GM11168 (cell line): ENCODE measurements around the gene ETS2.

Experiments
- in situ Hi-C: fragments of 300-500 bp; cut with MboI; formaldehyde crosslinking; loops from one replicate; pipeline ENCODE4 v1.12.0; 2022; ENCODE audit warnings: low sequenced_read_pairs; ENCODE audit not compliant: unreplicated experiment

The ETS2 gene

DNA sequence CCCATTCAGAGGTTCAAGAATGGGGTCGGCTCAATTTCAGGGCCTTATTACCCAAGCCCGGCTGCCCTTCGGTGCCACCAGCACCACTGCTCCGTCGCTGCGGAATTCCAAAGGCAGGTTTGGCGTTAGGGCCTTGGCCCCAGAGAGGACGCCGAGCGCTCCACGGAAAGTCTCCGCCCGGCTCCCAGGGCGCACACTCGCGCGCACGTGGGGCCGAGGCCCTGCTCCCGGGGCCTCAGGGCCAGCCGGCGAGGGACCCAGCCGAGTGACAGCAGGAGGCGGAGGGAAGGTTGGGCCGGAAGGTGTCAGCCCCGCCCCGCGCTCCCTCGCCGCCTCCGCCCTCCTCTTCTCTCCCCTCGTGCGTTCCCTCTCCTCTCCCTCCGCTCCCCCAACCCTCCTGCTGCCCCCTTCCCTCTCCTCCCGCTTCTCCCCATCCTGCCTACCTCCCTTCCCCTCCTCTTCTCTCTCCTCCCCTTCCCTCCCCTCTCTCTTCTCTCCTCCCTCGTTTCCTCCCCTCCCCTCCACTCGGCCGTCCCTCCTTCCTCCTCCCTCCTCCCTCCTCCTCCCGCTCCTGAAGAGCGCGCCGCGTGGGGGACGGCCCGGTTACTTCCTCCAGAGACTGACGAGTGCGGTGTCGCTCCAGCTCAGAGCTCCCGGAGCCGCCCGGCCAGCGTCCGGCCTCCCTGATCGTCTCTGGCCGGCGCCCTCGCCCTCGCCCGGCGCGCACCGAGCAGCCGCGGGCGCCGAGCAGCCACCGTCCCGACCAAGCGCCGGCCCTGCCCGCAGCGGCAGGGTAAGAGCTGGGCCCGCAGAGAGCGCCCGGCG is at the start of gene ETS2:
TSS of gene ETS2 (plus strand) at position 602 of the 825 bp plus-strand sequence. CDS start 4,106 bp downstream, outside the sequence.
- in situ Hi-C loops: no loop called here

DNA sequence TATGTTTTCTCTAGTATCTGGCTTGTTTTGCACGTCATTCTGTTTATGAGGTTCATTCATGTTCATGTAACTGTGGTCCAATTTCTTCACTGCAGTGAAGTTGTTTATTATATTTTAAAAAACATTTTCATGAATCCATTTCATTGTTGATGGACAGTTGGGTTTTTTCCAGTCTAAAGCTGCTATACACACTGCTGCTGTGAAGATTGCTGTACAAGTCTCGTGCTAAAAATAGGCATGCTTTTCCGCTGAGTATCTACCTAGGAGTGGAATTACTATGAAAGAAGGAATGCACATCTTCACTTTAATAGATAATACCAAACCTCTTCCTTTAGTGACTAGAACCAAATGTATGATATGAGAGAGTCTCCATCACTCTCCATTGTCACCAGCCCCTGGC is 49.0 kb upstream of the ETS2 start:
- in situ Hi-C loops: no loop called here

DNA sequence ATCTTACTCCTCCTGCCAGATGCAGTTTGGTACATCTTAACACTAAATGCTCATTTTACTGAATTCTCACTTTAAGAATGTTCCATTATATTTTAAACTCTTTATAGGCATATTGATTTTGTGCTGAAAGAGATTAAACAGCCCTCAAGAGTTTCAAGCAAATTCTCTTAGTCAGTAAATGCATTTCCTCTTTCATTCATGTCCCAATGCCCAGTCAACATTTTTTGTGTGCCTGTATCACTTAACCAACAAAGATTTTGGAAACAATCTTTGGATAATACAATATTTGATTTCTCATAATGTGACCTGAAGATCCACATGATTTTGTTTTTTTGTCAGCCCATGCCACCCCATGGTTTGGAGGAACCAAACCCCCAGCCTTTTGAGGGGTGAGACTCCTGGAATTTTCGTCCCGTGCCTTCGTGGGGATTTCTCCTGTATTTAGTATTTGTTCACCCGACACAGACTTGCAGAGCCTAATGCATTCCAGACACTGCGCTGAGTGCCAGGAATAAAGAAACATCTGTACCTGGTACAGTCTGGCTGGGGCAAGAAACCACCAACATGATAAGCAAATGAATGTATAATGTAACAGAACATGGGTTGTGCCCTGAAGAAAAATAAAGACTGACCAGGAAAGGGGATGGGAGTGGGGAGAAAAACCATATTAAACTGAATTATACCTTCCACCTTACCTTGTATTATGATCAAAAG is 47.1 kb upstream of the ETS2 start:
- in situ Hi-C loops: no loop called here

DNA sequence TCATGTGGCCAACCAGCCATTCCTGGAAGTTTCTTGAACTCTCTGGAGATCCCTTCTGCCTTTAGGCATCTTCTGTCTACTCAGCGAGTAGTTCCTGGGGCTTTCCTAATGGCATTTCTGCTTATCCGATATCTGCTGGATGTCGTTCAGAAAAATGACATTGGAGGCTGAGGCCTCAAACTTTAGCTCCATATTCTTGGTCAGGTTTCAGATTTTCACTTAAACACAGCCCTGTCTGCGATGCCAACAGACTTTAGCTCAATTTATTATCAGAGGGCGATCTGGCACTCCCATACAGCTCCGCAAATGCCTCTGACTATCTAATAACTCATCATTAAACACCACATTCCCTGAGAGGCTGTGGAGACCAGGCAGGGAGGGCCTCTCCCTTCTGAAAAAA is 46.3 kb upstream of the ETS2 start:
- in situ Hi-C loops: no loop called here

DNA sequence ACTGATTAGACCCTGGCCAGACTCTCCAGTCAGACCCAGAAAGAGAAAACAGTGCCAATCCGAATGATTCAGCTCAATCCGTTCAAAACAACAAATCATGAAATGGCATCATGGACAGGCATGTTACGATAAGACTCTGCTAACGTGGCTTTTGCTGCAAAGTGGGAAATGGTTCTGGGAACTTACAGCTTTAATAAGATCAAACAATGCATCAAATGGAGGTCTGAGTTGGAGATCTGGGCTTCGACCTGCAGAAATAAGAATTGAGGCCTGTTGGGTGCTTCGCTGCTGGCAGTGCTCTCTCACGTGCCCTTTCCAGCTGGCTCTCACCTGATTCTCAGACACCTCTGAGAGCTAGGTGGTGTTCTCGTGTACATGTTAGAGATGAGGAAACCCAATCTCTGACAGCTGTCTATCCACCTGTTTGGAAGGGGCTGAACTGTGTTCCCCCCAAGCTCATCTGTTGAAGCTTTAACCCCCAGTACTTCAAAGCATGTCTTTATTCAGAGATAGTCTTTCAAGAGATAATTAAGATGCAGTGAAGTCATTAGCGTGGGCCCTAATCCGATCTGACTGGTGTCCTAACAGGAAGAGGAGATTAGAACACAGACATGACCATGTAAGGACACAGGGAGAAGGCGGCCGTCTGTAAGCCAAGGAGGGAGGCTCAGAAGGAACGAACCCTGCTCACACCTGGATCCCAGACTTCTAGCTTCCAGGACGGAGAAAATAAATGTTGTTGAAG is 45.5 kb upstream of the ETS2 start:
- in situ Hi-C loops: no loop called here

DNA sequence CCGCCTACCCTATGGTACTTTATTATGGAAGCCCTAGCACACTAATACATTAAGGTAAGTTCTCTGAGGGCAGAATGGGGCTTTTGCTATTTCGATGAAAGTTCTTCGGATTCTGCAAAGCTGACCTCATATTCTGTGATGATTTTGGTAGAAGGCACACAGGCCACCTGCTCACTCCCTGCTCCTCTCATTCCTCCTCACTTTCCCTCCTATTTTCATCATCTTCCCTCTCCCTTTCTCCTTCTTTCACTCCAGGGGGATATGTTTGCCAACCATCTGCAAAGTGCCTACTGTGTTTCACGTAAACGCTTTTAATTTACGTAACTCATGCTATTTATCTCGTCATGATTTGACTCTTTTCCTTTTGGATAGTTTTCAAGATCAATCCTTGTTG is 45.0 kb upstream of the ETS2 start:
- in situ Hi-C loops: no loop called here

DNA sequence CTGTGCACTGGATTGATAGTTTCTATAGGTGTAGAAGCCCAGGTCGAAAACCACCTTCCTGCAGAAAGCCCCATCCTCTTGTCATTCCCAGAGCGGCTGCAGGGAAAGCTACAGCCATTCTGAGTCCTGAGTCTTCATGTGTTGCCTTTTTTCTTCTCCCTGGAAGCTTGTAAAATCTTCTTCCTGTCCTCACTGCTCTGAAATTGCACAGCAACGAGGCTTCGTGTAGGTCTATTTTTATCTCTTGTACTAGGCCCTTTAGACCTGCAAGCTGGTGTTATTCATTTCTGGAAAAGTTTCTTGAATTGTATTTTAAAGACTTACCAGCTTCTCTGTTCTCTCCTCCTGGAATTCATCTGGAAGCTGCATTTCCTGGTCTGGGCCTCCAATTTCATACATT is 44.2 kb upstream of the ETS2 start:
- in situ Hi-C loops: no loop called here

DNA sequence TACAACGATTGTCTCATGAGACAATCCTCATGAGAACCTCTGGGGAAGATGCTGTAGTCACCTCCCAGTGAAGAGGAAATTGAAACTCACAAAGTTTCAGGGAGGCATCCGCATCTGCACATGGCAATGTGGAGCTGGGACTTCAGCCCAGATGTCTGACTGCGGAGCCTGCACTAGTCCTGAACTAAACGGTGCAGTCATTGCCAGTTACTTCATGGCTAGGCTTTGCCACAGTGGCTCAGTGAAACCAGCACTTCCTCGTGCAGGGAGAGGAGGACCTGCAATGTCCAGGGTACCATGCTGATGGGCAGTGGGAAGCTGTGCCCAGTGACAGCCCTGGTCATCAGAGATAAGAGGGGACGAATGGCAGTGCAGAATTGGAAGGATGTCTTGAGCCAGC is 40.7 kb upstream of the ETS2 start:
- in situ Hi-C loops: no loop called here

DNA sequence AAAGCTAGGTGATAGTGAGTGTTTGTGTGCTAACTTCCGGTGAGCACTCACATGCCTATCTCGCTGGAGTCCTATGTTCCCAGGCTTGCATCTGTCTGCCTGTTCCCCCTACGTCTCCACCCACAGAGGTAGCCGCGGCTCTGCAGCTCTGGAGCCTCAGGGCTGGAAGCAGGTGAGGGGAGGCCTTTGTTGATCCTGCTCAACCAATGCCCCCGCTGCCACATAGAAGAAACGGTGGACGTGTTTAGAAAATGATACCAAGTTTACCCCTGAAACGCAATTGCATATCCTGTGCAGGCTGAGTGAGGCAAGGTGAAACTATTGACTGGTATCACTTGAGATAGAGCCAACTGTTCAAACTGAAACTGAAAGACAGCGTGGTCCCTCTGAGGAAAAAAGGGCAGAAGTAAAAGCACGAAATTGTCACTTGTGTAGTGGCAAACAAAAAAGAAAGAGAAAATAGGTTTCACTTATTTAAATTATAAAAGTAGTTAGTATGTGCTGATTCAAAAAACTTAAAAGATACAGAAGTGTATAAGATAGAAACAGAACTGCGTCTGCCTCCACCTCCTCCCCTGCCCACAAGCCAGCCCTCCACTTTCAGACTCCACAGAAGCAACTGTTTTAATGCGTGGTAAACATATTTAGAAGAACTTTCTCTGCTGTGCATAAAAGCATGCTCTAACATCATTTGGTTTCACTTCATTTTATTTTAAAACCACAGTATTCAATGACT is 38.6 kb upstream of the ETS2 start:
- in situ Hi-C loops: no loop called here

DNA sequence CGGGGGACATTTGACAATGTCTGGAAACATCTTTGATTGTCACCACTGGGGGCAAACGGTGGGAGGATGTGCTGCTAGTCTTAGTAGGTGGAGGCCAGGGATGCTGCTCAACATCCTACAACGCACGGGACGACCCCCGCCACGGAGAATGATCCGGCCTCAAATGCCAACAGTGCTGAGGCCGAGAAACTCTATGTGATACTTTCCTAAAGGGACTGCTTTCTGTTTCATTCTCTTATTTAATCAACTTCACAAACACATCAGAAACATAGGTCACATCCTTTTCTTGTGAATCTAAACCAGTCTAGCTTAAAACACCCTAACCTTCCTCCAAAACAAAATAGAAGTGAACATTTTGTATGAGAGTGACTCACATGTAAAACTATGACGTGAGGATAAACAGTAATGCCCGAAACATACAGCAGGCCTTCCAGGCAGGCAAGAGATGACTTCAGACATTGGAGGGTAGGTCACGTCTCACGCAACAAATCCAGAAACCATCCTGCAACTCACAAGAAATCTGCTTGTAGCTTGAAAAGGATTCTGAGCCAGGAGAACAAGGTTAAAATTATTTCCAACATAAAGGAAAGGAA is 37.2 kb upstream of the ETS2 start:
- in situ Hi-C loops: no loop called here

DNA sequence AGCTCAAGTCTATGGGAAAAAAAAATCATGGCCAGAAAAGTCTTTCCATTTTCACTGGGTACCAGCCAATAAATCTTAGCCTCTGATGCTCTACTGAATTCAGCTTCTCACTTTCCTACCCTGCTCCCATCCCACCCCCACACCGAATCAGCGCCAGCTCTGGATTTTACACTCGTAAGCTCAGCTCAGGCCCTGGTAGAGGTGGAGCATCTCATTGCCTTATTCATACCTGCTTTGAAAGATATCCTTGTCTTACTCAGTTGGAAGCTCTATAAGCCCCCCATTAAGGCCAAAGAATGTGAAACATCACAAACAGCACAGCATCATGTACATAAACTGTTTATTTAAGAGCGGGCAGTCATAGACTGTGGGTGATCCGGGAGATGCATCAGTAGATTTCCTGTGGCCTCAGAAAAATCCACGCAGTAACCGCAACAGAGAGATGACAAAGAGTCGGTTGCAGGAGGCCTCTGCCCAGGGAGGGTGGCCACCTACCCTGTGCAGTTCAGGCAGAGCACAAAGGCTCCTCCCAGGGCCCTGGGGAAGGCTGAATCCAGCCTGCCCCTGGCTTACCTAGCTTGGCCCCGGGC is 36.4 kb upstream of the ETS2 start:
- in situ Hi-C loops: no loop called here

DNA sequence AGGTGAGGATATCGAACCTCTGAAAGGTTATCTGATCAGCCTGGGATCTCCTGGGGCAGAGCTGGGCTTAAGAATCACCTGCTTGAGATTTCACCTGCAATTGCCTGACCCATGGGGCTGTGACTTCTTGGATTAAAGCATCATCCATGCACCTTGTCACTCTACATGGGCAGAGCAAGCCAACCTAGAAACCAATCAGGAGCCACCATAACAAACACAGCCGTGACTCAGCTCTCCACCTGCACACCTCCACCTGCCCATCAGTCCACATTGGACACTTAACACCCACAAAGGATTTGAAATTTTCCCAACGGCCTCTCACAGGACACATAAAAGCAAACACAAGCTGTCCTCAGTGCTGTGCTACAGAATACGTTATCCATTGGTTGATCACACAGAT is 35.1 kb upstream of the ETS2 start:
- in situ Hi-C loops: no loop called here

DNA sequence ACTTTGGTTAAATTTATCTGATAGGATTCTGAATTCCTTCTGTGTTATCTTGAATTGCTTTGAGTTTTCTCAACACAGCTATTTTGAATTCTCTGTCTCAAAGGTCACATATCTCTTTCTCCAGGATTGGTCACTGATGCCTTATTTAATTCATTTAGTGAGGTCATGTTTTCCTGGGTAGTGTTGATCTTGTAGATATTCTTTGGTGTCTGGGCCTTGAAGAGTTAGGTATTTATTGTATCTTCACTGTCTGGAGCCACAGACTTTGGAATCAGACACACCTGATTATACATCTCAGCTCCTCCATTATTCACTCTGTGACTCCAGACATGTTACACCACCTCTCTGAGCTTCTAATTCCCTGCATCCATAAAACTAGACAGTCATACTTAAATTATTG is 34.2 kb upstream of the ETS2 start:
- in situ Hi-C loops: no loop called here

DNA sequence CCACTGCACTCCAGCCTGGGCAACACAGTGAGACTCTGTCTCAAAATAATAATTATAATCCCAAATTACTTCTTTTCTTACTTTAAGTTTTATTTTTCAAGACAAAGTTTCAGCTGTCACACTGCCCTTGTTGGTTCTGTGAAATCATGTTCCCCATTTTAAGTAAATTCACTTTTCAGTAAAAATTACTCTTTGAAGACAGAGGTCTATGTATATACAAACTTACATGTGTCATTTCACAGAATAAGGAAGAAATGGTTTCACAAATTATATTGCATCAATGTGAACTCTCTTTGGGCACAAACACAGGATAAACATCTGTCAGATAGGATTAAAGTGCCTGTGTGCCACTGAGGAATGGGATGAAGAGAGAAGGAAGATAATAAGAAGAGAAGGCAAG is 33.1 kb upstream of the ETS2 start:
- in situ Hi-C loops: no loop called here

DNA sequence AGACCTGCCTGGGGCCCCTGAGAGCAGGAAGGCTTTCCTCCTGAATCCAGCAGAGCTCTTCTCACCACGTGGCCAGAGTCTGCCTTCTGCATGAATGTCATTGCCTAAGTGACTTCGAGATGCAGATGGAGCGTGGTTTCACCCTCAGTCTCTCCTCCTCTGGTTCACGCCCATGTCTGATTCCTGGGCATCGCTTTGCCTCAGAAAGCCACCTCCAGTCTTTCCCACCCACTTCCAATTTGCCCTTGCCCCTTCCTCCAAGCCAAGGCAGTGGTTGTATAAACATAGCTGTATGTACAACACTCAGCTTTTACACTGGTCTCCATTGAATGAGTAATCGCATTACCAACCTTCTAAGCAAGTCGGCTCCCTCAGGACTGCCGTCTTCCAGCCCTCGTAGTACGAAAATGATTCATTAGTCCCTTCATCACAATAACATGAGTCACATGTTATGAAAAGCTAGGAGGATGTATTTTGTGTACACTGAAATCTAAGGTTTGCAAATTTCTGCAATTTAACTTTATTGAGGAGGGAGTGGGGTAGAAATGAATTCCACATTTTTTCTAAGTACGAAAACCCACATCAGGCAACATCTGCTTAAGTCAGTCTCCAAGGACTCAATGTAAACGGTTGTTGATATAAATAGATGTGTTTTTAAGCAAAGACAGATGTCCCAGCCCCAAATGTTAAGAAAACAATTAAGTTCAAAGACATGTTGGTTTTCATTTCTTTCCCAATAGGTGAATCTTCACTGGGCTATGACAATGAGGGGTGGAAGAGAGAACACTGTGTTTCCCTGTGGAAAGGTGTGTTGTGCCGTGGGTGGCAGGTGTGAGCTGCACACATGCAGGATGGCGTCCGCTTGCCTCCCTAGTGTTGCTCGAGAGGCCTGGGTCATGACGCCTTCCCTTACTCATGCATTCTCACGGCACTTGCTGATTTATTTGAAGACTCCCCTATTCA is 32.3 kb upstream of the ETS2 start:
- in situ Hi-C loops: no loop called here

DNA sequence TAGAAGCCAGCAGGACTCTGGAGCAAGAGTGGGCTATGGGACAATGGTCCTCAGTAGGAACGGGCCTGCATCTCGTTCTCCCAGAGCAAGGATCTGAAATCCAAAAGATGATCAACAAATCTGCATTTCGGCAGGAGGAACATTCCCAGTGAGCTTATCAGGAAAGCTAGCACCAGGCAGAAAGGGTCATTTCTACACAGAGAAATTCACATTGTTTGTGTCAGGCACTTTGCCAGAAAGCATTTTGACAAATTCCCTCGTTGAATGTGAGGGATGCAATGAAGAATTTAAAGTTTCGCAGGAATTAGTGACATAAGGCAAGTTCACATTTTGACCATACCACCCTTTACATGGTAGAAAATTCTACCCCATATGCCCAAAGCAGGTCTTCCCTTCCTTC is 31.6 kb upstream of the ETS2 start:
- in situ Hi-C loops: no loop called here

DNA sequence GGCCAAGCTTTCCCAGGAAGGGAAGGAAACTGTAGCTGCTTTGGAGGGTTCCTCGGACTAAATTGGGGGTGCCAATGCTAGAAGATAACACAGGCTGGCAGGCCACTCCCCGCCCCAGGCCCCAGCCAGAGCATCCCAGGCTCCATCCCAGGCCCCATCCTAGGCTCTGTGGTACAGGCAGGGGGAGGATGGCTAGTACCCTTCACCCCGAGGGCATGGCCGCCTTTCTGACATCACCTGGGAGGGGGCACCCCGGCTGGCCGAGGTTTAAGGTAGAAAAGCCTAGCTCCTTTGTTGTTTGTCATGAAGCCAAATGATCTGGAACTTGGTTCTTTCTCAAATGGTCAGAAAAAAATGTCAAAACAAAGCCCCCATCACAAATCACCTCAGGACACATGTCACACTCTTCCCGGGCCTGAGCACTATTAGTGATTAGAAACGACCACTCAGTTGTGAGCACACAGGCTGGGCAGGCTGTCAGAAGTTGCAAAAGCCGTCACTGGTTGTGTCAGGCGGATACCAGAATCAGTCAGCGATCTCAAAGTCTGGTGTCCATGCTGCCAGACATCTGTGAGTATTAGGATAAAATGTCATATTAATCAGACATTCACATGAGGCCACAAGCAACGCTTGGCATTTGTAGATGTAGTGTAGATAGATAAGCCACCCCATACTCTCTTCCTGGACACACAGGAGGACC is 31.0 kb upstream of the ETS2 start:
- in situ Hi-C loops: no loop called here

DNA sequence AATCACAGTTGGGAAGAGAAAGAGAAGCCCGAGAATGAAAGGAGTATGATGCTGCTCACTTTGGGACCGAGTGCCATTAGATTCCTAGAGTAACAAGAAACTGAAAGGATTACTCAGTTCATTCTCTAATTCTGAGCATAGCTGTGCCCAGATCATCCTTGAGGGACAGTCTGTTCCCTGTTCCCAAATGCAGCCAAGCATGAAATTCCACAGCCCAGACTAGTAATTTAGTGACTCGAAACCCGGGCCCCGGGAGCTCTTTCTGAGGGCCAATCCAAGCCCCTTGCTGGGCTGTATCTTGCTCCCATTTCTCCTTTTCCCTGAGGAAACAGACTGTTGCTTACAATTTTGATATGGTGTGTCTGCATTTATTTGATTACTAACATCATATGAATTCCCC is 30.0 kb upstream of the ETS2 start:
- in situ Hi-C loops: no loop called here
